HuH-7 (cell line): ENCODE results near the gene CXXC5.
"Not testable (repeated sequence)": the region's sequence is repeated elsewhere in the genome, so short reads cannot be mapped to it uniquely, and the experiment has no call there.

Source experiments
- DNase-seq: peaks from one replicate; pipeline ENCODE4 v3.0.0; 2011; ENCODE audit warnings: low spot score

The CXXC5 gene

DNA sequence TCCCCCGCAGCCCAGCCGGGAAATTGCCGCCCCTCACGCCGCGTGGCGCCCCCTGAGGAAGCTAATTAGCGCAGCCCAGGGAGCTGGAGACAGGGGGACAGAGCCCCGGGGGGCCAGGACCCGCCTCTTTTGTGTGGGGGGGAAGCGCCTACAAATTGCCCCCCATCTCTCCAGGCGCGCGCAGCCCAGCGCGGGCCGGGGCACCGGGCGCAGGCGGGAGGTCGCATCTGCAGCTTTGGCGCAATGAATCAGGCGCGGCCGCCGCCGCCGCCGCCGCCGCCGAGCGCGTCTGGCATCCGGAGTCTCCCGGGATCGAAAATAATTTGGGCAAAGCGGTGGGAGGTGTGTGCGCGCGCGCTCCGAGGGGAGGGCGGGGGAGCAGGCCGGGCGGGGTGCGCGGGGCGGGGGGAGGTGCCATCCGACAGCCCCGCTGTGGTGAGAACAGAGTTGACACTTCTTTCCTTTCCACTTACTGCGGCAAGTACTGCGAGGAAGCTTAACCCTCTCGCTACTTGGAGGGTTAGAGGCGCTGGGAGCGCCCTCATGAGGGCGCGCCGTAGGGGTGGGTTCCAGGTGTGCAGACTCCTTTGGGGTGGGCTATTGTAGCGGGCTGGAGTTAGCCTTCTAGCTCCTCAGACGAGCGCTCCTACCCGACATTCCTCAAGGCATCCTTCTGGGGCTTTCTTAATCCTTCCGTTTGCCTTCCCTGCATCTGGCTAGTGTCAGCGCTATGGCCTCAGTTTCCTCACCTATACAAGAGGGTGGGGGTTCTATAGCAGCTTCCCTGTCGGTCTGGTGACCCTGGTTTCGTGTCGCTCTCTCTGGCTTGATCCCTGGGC lies 63.1 kb downstream of the CXXC5 start:
- peak; percentile 78 for DNase-seq

GRCh38 chr5:139711906-139712224 lies 63.7 kb downstream of the CXXC5 start:
- no peak for DNase-seq

GRCh38 chr5:139712412-139712811 lies 64.3 kb downstream of the CXXC5 start:
- DNase-seq: no peak

DNA sequence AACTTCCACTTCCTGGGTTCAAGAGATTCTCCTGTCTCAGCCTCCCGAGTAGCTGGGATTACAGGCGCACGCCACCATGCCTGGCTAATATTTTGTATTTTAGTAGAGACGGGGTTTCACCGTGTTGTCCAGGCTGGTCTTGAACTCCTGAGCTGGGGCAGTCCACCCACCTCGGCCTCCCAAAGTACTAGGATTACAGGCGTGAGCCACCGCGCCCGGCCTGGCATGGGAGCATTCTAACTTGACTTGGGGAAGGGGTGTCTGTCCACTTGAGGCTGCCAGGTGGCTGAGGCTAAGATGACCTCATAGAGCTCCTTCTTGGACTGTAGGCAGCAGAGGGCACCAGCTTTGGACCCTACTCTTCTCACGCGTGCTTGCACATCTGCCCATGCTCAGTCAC lies 65.7 kb downstream of the CXXC5 start:
- not testable (repeated sequence) for DNase-seq

GRCh38 chr5:139717221-139717620 lies 69.1 kb downstream of the CXXC5 start:
- DNase-seq: no peak

GRCh38 chr5:139718403-139718802 lies 70.3 kb downstream of the CXXC5 start:
- DNase-seq: not testable (repeated sequence)

DNA sequence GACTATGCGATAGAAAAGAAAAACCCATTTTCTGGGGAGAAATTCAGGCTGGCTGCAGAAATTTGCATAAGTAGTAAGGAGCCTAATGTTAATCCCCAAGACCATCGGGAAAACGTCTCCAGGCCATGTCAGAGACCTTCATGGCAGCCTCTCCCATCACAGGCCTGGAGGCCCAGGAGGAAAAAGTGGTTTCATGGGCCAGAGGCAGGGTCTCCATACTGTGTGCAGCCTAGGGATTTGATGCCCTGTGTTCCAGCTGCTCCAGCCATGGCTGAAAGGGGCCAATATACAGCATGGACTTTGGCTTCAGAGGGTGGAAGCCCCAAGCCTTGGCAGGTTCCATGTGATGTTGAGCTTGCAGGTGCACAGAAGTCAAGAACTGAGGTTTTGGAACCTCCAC lies 71.8 kb downstream of the CXXC5 start:
- DNase-seq: not testable (repeated sequence)

- no peak for DNase-seq
Observed at GRCh38 chr5:139723986-139724587, 75.9 kb downstream of the CXXC5 start.

DNA sequence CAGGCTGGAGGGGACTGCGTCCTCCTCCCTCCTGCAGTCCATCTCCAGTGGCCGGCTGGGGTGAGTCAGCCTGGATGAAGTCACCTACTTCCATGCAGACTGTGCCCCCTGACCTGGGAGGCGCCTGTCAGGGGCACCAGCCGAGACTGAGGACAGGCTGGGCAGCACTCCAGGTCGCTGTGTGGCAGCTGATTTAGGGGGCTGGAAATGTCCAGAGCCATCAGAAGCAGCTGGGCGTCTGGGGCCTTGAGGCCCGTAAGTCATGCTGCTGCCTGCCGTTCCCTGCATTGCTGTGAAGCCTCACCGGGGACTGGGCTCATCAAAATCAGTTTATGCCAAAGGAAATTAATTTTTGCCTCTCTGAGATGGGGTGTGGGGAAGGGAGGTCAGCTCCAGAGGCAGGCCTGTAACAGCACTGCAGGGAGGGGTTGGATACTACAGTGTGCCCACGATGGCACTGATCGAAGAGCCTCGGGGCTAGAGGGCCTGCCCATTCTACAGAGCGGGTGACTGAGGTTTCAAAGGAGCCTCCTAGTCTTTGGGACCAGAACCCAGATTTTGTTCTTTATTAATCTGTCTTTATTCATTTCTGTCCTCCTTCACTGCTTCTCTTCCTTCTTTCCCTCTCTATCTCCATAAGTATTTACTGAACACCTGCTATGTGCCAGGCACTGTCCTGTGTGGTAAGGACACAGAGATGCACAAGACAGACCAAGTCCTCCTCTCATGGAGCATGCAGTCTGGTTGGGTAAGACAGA lies 77.1 kb downstream of the CXXC5 start:
- no peak for DNase-seq

DNA sequence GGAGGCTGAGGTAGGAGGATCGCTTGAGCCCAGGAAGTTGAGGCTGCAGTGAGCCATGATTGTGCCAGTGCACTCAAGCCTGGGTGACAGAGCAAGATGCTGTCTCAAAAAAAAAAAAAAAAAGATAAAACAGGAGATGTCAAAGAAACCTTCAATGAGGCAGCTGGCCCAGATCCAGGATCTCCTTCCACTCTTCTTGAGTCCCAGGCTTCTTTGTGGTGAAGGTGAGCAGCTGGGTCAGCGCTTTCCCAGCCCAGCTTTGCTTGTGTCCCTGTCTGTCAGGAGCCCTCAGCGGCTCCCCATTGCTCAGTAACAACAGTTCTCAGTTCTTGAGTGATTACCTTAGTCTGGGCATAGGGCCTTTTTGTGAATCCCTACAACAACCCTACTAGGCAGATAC lies 78.1 kb downstream of the CXXC5 start:
- no peak for DNase-seq

DNA sequence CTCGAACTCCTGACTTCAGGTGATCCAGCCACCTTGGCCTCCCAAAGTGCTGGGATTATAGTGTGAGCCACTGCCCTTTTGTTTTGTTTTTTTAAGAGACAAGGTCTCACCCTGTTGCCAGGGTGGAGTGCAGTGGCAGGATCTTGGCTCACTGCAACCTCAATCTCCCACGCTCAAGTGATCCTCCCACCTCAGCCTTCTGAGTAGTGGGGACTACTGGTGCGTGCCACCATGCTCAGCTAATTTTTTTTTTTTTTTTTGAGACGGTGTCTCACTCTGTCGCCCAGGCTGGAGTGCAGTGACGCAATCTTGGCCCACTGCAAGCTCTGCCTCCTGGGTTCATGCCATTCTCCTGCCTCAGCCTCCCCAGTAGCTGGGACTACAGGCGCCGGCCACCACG lies 79.5 kb downstream of the CXXC5 start:
- DNase-seq: not testable (repeated sequence)

GRCh38 chr5:139731281-139731680 lies 83.1 kb downstream of the CXXC5 start:
- DNase-seq: no peak

- no peak for DNase-seq
Observed at GRCh38 chr5:139732019-139732418, 83.9 kb downstream of the CXXC5 start.

DNA sequence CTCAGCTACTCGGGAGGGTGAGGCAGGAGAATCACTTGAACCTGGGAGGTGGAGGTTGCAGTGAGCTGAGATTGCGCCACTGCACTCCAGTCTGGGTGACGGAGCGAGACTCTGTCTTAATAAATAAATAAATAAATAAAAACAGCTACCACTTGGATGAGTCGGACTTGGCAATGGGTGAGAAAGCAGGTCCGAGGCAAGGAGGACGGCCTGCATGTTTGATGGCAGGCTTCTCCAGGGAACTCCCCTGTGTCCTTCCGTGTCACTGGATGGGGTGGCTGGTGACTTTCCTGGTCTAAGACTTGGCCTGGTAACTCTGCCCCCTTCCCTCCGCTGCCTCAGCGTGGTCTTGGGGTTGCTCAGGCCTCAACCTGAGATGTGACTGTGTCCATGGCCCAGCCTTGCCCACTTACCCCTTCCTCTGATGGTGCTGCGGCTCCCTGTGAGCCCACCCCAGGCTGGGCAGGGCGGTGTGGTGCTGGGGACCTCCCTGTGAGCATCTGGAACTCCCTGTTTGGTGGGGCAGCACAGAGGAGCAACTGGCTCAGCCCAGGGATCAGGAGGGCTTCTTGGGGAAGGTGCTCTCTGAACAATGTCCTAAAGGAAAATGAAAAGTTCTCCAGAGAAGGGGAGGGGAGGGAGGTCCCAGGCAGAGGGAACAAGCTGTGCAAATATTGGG lies 85.0 kb downstream of the CXXC5 start:
- DNase-seq: no peak
